Measurements from ENCODE around the gene ABCC2.
A peak's percentile ranks its signal among the peaks of the same experiment; 100 is the strongest.
"Not testable (repeated sequence)": the region's sequence is repeated elsewhere in the genome, so short reads cannot be mapped to it uniquely, and the experiment has no call there.

Gene ABCC2

GRCh38 chr10:99782447-99783286 lies at the start of gene ABCC2:
ABCC2 (plus strand) TSS chr10:99782640; CDS start chr10:99782845, 205 bp downstream.
- H3K4me3 ChIP-seq (ENCODE audit: low read depth, low read length), result no peak within 1 kb of the TSS
- no peak for DNase-seq (ENCODE audit: low read depth)
- TF ChIP-seq CTCF (IDR thresholded peaks at IDR 0.05; ENCODE audit: control insufficient read depth, extremely low read depth, insufficient read depth), result no peak

DNA sequence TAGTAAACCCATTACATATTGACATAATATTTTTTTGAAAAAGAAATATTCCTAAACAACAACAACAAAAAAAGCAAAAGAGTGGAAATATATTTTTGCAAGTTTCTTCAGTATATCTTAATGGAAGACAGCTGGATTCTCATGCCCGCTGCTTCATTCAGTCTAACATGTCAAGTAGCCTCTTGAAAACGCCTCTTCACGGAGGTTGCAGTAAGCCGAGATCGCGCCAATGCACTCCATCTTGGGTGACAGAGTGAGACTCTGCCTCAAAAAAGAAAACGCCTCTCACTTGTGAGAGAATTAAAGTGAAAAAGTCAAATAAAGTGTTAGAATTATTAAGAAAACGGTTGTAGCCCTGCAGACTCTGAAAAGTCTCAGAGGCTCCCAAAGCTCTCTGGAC lies 49.1 kb upstream of the ABCC2 start:
- no peak for TF ChIP-seq CTCF (IDR thresholded peaks at IDR 0.05; ENCODE audit: control insufficient read depth, extremely low read depth, insufficient read depth)
- H3K4me3 ChIP-seq (ENCODE audit: low read depth, low read length), result peak overlapping the region; percentile 81
- DNase-seq (ENCODE audit: low read depth), result no peak

GRCh38 chr10:99734111-99734510 lies 48.3 kb upstream of the ABCC2 start:
- not testable (repeated sequence) for H3K4me3 ChIP-seq (ENCODE audit: low read depth, low read length); DNase-seq (ENCODE audit: low read depth)

GRCh38 chr10:99740260-99740659 lies 42.2 kb upstream of the ABCC2 start:
- TF ChIP-seq CTCF (IDR thresholded peaks at IDR 0.05; ENCODE audit: control insufficient read depth, extremely low read depth, insufficient read depth), result no peak
- DNase-seq (ENCODE audit: low read depth), result no peak
- no peak overlapping the region for H3K4me3 ChIP-seq (ENCODE audit: low read depth, low read length)

- TF ChIP-seq CTCF (IDR thresholded peaks at IDR 0.05; ENCODE audit: control insufficient read depth, extremely low read depth, insufficient read depth), result no peak
- H3K4me3 ChIP-seq (ENCODE audit: low read depth, low read length), result no peak overlapping the region
- no peak for DNase-seq (ENCODE audit: low read depth)
Measured at GRCh38 chr10:99740933-99741559, 41.4 kb upstream of the ABCC2 start.

DNA sequence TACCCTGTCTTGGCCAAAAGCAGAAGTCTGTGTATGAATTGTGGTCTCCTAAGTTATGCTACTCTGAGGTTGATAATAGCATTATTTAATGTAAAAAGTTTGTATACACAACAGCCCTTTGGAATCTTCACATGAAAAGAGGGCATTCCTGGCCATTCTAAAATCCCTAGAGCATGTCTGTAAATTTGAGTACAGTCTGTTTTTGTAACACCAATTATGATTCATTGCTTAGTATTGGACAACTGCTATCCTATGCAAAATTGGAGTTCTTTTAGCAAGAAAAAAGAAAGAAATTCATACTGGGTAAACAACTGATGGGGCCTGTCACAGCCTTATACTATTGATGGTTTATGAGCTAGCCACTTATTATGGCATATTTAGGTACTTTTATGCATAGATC lies 40.2 kb upstream of the ABCC2 start:
- no peak for TF ChIP-seq CTCF (IDR thresholded peaks at IDR 0.05; ENCODE audit: control insufficient read depth, extremely low read depth, insufficient read depth)

DNA sequence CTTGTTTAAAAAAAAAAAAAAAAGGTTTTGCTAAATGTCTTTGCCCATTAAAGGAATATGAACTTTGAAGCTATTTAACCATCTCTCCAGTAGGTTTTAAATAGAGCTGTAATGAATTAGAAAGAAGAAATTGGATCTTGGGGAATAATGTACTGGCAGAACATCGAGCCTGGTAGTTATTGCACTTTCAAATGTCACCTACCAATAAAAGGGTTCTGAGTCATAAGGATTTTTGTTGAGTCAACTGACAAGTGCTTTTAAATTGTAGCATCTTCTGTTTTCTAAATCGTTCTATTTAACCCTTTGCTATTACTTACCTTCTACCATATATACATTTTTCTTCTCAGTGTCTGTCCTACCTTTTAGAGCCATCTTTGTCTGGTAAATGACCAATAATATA lies 39.7 kb upstream of the ABCC2 start:
- no peak for TF ChIP-seq CTCF (IDR thresholded peaks at IDR 0.05; ENCODE audit: control insufficient read depth, extremely low read depth, insufficient read depth)
- DNase-seq (ENCODE audit: low read depth), result no peak
- no peak overlapping the region for H3K4me3 ChIP-seq (ENCODE audit: low read depth, low read length)

More for the DNA sequence above, 40.2 kb upstream of the ABCC2 start:
- no peak overlapping the region for H3K4me3 ChIP-seq (ENCODE audit: low read depth, low read length)
- DNase-seq (ENCODE audit: low read depth), result no peak
